Uterus (tissue), 4 donors: Measurements from ENCODE around the gene ESPNL. TPM values are rescaled to one million over a fixed set of nuclear protein-coding genes. Genes with fewer than 3 reads are reported as not detected.

Experiments
- DNase-seq, 2 donors: peaks; one replicate each; pipeline ENCODE4 v3.0.0-alpha.2; 2019 to 2020
- H3K27ac ChIP-seq, 2 donors: fragments of 200-600 bp; sonication (generic); 1 replicate in 1 of 2; 2 replicates in 1 of 2; pipeline ENCODE4 v1.5.1; 2016 to 2018
- H3K27me3 ChIP-seq, 2 donors: fragments of 200-600 bp; sonication (generic); one replicate each; pipeline ENCODE4 v1.5.1; 2018 to 2019; ENCODE audit warnings: control low read depth in 1 of 2
- H3K36me3 ChIP-seq, 2 donors: fragments of 200-600 bp; sonication (generic); one replicate each; pipeline ENCODE4 v1.5.1; 2019; ENCODE audit warnings: control low read depth in 1 of 2
- H3K4me1 ChIP-seq, 2 donors: fragments of 200-600 bp; sonication (generic); one replicate each; pipeline ENCODE4 v1.5.1; 2018 to 2019; ENCODE audit warnings: control low read depth in 1 of 2
- H3K4me3 ChIP-seq, 2 donors: fragments of 200-600 bp; sonication (generic); 1 replicate in 1 of 2; 2 replicates in 1 of 2; pipeline ENCODE4 v1.5.1; 2018 to 2019; ENCODE audit warnings: mild to moderate bottlenecking in 1 of 2
- H3K9me3 ChIP-seq, 2 donors: fragments of 200-600 bp; sonication (generic); one replicate each; pipeline ENCODE4 v1.5.1; 2019; ENCODE audit warnings: control low read depth in 1 of 2
- POLR2A ChIP-seq, 2 donors: fragments of 450-650 bp; IDR thresholded peaks; one replicate each; pipeline ENCODE4 v1.6.1; 2016; ENCODE audit warnings: antibody characterized with exemption in 2 of 2, mild to moderate bottlenecking in 1 of 2, moderate library complexity in 1 of 2
- intact Hi-C: fragments of 100-400 bp; cut with DNase I; formaldehyde crosslinking; loops from one replicate; pipeline ENCODE4 v1.15.1; 2023; ENCODE audit warnings: low total_unique reads
- total RNA-seq, 4 donors: library from RNA; depleted of rRNA in 3 of 4; stranded (reverse); fragments of >200 nt in 3 of 4; gene quantifications; one replicate each; pipeline versions ENCODE4 v1.1.0 to v1.2.4, GENCODE V29; 2014 to 2023
- TF ChIP-seq, protein P1 (sequence below), 4 experiments: fragments of 200-600 bp in 2 of 4; fragments of 450-650 bp in 2 of 4; sonication (generic) in 2 of 4; IDR thresholded peaks; one replicate each; pipeline ENCODE4 v1.5.1; 2016 to 2019; ENCODE audit warnings: antibody characterized with exemption in 4 of 4, mild to moderate bottlenecking in 2 of 4, moderate library complexity in 1 of 4
- donor health status: DM: yes; HTN: yes; CAD: no.

Gene ESPNL
- total RNA-seq, 4 donors from 2014 or later, result 0.34 to 7.7 TPM; not detected in 2

DNA sequence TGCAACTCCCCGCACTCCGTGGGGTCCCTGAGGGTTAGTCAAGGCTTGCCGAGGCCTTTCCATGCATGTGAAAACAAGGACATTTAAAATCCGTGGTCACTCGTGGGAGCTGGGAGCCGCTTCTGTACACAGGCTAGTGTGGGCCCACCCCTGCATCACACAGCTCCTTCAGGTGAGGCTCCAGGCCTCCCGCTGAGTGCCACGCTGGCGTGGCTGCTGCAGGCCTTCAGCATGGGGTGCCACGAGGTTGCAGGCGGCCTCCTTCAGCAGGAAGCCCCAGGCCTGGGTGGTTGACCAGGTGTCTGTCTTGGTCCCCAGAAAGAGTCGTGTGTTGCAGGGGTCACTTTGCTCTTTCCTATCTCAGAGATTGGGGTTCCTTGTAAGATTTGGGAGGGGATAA is 44.9 kb downstream of the ESPNL start:
- Histone ChIP-seq H3K27ac (no peak overlapping the region), H3K9me3 (no peaks in the 10 kb centered on the region), H3K27me3 (no peaks in the 10 kb centered on the region), H3K36me3 (no peaks in the 10 kb centered on the region), H3K4me3 (no peak overlapping the region), H3K4me1 (no peaks in the 10 kb centered on the region)
- DNase-seq, result no peak
- intact Hi-C loops, result no loop called here
- TF ChIP-seq, protein P1, sequence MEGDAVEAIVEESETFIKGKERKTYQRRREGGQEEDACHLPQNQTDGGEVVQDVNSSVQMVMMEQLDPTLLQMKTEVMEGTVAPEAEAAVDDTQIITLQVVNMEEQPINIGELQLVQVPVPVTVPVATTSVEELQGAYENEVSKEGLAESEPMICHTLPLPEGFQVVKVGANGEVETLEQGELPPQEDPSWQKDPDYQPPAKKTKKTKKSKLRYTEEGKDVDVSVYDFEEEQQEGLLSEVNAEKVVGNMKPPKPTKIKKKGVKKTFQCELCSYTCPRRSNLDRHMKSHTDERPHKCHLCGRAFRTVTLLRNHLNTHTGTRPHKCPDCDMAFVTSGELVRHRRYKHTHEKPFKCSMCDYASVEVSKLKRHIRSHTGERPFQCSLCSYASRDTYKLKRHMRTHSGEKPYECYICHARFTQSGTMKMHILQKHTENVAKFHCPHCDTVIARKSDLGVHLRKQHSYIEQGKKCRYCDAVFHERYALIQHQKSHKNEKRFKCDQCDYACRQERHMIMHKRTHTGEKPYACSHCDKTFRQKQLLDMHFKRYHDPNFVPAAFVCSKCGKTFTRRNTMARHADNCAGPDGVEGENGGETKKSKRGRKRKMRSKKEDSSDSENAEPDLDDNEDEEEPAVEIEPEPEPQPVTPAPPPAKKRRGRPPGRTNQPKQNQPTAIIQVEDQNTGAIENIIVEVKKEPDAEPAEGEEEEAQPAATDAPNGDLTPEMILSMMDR (IDR thresholded peaks at IDR 0.05), result no peak
- TF ChIP-seq POLR2A (IDR thresholded peaks at IDR 0.05), result no peak

DNA sequence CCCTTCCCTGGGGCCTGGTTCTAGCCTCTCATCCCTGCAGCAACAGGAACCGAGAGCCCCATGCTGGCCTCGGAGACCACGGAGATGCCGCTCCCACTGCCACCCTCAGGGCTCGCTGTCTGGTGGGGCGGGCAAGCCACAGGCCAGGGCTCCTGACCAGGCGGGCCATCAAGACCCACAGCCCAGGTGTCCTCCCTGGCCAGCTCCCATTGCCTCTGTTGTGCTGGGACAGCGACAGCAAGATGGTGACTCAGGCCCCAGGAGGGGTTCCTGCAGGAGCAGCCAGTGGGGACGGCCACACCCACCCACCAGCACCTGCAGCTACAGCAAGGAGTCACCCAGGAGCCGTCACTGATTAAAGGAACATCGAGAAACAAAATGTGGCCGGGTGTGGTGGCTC is 45.7 kb downstream of the ESPNL start:
- H3K27ac ChIP-seq, result no peak overlapping the region
- TF ChIP-seq, protein P1 (IDR thresholded peaks at IDR 0.05), result no peak
- no peak for TF ChIP-seq POLR2A (IDR thresholded peaks at IDR 0.05)
- intact Hi-C loops, result no loop called here
- no peaks in the 10 kb centered on the region for H3K4me1 ChIP-seq
- DNase-seq, result no peak
- no peaks in the 10 kb centered on the region for H3K36me3 ChIP-seq
- no peak overlapping the region for H3K4me3 ChIP-seq
- H3K9me3 ChIP-seq, result no peaks in the 10 kb centered on the region
- no peaks in the 10 kb centered on the region for H3K27me3 ChIP-seq

DNA sequence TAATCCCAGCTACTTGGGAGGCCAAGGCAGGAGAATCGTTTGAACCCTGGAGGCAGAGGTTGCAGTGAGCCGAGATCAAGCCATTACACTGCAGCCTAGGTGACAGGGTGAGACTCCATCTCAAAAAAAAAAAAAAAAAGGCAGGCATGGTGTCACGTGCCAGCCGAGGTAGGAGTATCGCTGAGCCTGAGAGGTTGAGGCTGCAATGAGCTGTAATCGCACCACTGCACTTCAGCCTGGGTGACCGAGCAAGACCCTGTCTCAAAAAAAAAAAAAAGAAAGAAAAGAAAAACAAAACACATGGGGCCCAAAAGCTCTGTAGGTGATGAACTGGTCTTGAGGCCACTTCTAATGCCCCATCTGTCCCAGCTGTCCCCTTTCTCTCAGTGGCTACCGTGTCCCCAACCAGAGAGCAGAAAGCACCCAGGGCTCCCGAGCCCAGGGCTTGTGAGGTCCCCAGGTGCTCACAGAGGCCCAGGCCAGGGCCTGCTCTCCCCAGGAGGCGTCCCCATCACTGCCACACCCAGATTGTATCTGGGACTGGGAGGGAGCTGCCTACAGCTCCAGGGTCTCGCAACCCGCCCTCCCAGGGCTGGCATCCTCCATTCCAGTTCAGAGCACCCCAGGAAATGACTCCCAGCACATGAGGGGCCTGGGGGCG is 46.9 kb downstream of the ESPNL start:
- TF ChIP-seq, protein P1 (IDR thresholded peaks at IDR 0.05), result no peak
- TF ChIP-seq POLR2A (IDR thresholded peaks at IDR 0.05), result no peak
- intact Hi-C loops, result no loop called here

DNA sequence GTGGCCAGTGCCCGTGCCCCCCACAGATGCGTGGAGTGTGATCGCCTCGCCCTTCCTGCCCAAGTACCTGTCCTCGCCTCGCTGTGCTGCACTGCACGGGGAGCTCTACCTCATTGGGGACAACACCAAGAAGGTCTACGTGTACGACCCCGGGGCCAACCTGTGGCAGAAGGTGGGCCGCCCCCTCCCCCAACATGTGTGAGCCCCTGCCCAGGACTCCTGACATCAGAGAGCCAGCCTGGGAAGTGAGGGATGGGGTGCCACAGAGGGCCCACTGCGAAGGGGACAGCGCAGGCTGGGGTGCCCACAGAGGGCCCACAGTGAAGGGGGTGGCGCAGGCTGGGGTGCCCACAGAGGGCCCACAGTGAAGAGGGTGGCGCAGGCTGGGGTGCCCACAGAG is 48.8 kb downstream of the ESPNL start:
- Histone ChIP-seq H3K27me3 (no peaks in the 10 kb centered on the region), H3K4me1 (no peaks in the 10 kb centered on the region), H3K27ac (no peak overlapping the region), H3K36me3 (no peaks in the 10 kb centered on the region), H3K9me3 (no peaks in the 10 kb centered on the region), H3K4me3 (no peak overlapping the region)
- intact Hi-C loops, result no loop called here
- DNase-seq, result no peak
- TF ChIP-seq, protein P1 (IDR thresholded peaks at IDR 0.05), result no peak
- no peak for TF ChIP-seq POLR2A (IDR thresholded peaks at IDR 0.05)

More for the DNA sequence above, 46.9 kb downstream of the ESPNL start:
- Histone ChIP-seq H3K9me3 (no peaks in the 10 kb centered on the region), H3K27ac (no peak overlapping the region), H3K36me3 (no peaks in the 10 kb centered on the region), H3K27me3 (no peaks in the 10 kb centered on the region), H3K4me1 (no peaks in the 10 kb centered on the region), H3K4me3 (no peak overlapping the region)
- no peak for DNase-seq

DNA sequence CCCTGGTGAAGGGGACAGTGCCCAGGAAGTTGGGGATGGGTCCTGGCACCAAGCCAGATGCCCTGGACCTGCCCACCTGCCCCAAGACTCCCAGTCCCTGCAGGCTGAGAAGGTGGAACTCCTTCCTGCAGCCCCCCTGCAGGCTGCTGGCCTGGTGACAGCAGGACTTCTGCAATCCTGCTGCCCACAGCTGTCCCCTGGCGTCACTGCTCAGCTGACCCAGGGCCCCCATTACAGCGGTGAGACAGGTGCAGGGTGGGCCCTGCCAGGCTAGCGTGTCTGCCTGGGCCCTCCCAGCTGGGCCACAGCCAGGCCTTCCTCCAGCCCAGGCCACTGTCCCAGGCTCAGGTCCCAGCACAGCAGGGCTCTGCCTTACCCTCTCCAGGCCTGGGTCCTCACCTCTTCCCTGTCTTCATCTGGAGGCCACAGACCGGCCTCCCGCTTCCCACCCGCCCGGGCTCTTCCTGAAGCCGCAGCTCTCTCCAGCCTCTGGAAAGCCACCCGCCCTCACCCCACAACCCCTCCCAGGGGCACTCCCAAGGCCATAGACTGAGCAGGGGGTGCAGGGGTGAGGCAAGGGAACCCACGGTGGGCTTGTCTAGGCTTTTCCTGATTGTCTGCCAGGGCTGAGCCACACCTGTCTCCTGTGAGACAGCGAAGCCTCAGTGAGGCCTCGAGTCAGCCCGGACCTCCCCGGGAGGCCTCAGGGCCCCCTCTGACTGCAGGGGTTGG is 49.9 kb downstream of the ESPNL start:
- H3K9me3 ChIP-seq, result no peaks in the 10 kb centered on the region
- intact Hi-C loops, result no loop called here
- H3K27me3 ChIP-seq, result no peaks in the 10 kb centered on the region
- no peak for DNase-seq
- no peak overlapping the region for H3K4me3 ChIP-seq
- H3K27ac ChIP-seq, result no peak overlapping the region
- H3K36me3 ChIP-seq, result no peaks in the 10 kb centered on the region
- H3K4me1 ChIP-seq, result no peaks in the 10 kb centered on the region
- no peak for TF ChIP-seq POLR2A (IDR thresholded peaks at IDR 0.05)
- TF ChIP-seq, protein P1 (IDR thresholded peaks at IDR 0.05), result no peak
